CD8-positive, alpha-beta memory T cell (primary cell): Measurements from ENCODE around the gene INKA2. TPM values are rescaled to one million over a fixed set of nuclear protein-coding genes. Genes with fewer than 3 reads are reported as not detected.
A peak's percentile ranks its signal among the peaks of the same experiment; 100 is the strongest.

Experiments
- CTCF ChIA-PET: fragments of 350-600 bp; sonication (Branson Sonifier 250); formaldehyde crosslinking; loops from one replicate; lab custom pipeline; 2021; ENCODE audit warnings: antibody characterized with exemption; lab: Charles Lee
- POLR2A ChIA-PET: fragments of 350-600 bp; sonication (Branson Sonifier 250); formaldehyde crosslinking; loops from one replicate; lab custom pipeline; 2021; ENCODE audit warnings: antibody characterized with exemption; lab: Charles Lee
- DNase-seq, 5 donors: peaks; one replicate each; pipeline versions ENCODE4 v3.0.0 to v3.0.0-alpha.2; 2020 to 2022; ENCODE audit warnings: mixed read lengths in 1 of 5
- H3K27ac ChIP-seq: one replicate; pipeline ENCODE4 v1.7.0; 2013; ENCODE audit warnings: low read depth, mild to moderate bottlenecking, low read length, moderate library complexity
- H3K27me3 ChIP-seq: 2 replicates; pipeline ENCODE4 v1.7.0; 2013; ENCODE audit warnings: low read length, mild to moderate bottlenecking; ENCODE audit not compliant: insufficient read depth, poor library complexity, severe bottlenecking
- H3K36me3 ChIP-seq: 2 replicates; pipeline ENCODE4 v1.7.0; 2013; ENCODE audit warnings: mild to moderate bottlenecking, low read length, moderate library complexity; ENCODE audit not compliant: insufficient read depth
- H3K4me1 ChIP-seq: 2 replicates; pipeline ENCODE4 v1.7.0; 2013; ENCODE audit warnings: mild to moderate bottlenecking, low read length, moderate library complexity; ENCODE audit not compliant: insufficient read depth
- H3K4me3 ChIP-seq: 2 replicates; pipeline ENCODE4 v1.7.0; 2013; ENCODE audit warnings: mild to moderate bottlenecking, low read length
- H3K9me3 ChIP-seq: 2 replicates; pipeline ENCODE4 v1.7.0; 2013; ENCODE audit warnings: mild to moderate bottlenecking, low read length
- H3K27ac Mint-ChIP-seq, 8 donors: one replicate each; pipeline ENCODE4 v1.8.0; 2020 to 2021; ENCODE audit warnings: mixed read lengths in 8 of 8, mild to moderate bottlenecking in 6 of 8, inconsistent platforms in 3 of 8, moderate library complexity in 3 of 8
- H3K27me3 Mint-ChIP-seq, 2 donors: one replicate each; pipeline ENCODE4 v1.8.0; 2020 to 2021; ENCODE audit warnings: mixed read lengths in 2 of 2, mild to moderate bottlenecking in 1 of 2, moderate library complexity in 1 of 2
- H3K36me3 Mint-ChIP-seq, 3 donors: one replicate each; pipeline ENCODE4 v1.8.0; 2020 to 2021; ENCODE audit warnings: mixed read lengths in 3 of 3, inconsistent platforms in 1 of 3, mild to moderate bottlenecking in 1 of 3
- H3K4me1 Mint-ChIP-seq, 3 donors: one replicate each; pipeline ENCODE4 v1.8.0; 2020 to 2021; ENCODE audit warnings: mixed read lengths in 3 of 3, inconsistent platforms in 1 of 3, mild to moderate bottlenecking in 1 of 3
- H3K4me3 Mint-ChIP-seq, 7 donors: one replicate each; pipeline ENCODE4 v1.8.0; 2020 to 2021; ENCODE audit warnings: mixed read lengths in 7 of 7, mild to moderate bottlenecking in 6 of 7, moderate library complexity in 4 of 7, inconsistent platforms in 2 of 7
- H3K9me3 Mint-ChIP-seq, 5 donors: one replicate each; pipeline ENCODE4 v1.8.0; 2020 to 2022; ENCODE audit warnings: mixed read lengths in 5 of 5, mild to moderate bottlenecking in 3 of 5, moderate library complexity in 2 of 5, inconsistent platforms in 1 of 5
- polyA plus RNA-seq: library from polyadenylated mRNA; unstranded; fragments of 300-500 nt; fragmentation: Illumina TruSeq; gene quantifications from one replicate; pipeline ENCODE4 v1.2.3, GENCODE V29; 2021
- total RNA-seq, 2 experiments: library from RNA; stranded (reverse); gene quantifications; one replicate each; pipeline ENCODE4 v1.2.3, GENCODE V29; 2021

The INKA2 gene
- total and polyA plus RNA-seq, 3 experiments from 2014 or later: 1.8 to 3.8 TPM; not detected in 1

- H3K9me3 Mint-ChIP-seq: no peaks in the 10 kb centered on the region
- H3K4me3 Mint-ChIP-seq: no peak overlapping the region
- H3K36me3 ChIP-seq: no peaks in the 10 kb centered on the region
- peak overlapping the region in 1 of 8 donors; percentile 68 for H3K27ac Mint-ChIP-seq
- peaks cover 5 to 8% (median 5%) of the 10 kb centered on the region in 3 donors for H3K4me1 Mint-ChIP-seq
- H3K9me3 ChIP-seq: no peaks in the 10 kb centered on the region
- POLR2A ChIA-PET: no interaction called here
- DNase-seq: no peak
- H3K27me3 Mint-ChIP-seq: peaks cover 3% of the 10 kb centered on the region in 2 donors
- peaks cover 2% of the 10 kb centered on the region for H3K4me1 ChIP-seq
- no peaks in the 10 kb centered on the region for H3K36me3 Mint-ChIP-seq
- H3K27ac ChIP-seq: no peak overlapping the region
- CTCF ChIA-PET: interaction anchor here (1.2 to 4.8 kb wide), 2 partner anchors 11 to 242 kb away, joined by 3 to 19 read pairs; partner anchors contain the start of gene INKA2
- no peaks in the 10 kb centered on the region for H3K27me3 ChIP-seq
- no peak overlapping the region for H3K4me3 ChIP-seq
Measured at GRCh38 chr1:111749628-111750027, 10.4 kb upstream of the INKA2 start.

GRCh38 chr1:111747947-111748346, 8.8 kb upstream of the INKA2 start:
- Mint-ChIP-seq H3K27me3 (peaks cover 3% of the 10 kb centered on the region in 2 donors), H3K27ac (peak overlapping the region in 2 of 8 donors; percentile 14 to 15), H3K4me1 (no peaks in the 10 kb centered on the region), H3K36me3 (no peaks in the 10 kb centered on the region), H3K9me3 (no peaks in the 10 kb centered on the region), H3K4me3 (no peak overlapping the region)
- no peak overlapping the region for H3K27ac ChIP-seq
- H3K4me3 ChIP-seq: no peak overlapping the region
- ChIA-PET POLR2A (interaction anchor here (1.0 kb wide), 1 partner anchor 240 kb away, joined by 3 read pairs; no protein-coding TSS in a partner anchor), CTCF (interaction anchor here (0.8 to 4.8 kb wide), 10 partner anchors 8 to 525 kb away, joined by 3 to 19 read pairs (median 4); partner anchors contain the start of genes DDX20 and INKA2)
- H3K4me1 ChIP-seq: no peaks in the 10 kb centered on the region
- no peaks in the 10 kb centered on the region for H3K9me3 ChIP-seq
- no peak for DNase-seq
- H3K27me3 ChIP-seq: no peaks in the 10 kb centered on the region
- no peaks in the 10 kb centered on the region for H3K36me3 ChIP-seq

- H3K9me3 Mint-ChIP-seq: no peaks in the 10 kb centered on the region
- H3K27me3 ChIP-seq: no peaks in the 10 kb centered on the region
- no peaks in the 10 kb centered on the region for H3K4me1 ChIP-seq
- no peaks in the 10 kb centered on the region for H3K36me3 ChIP-seq
- H3K4me1 Mint-ChIP-seq: no peaks in the 10 kb centered on the region
- H3K4me3 ChIP-seq: no peak overlapping the region
- H3K27ac Mint-ChIP-seq: peak overlapping the region in 1 of 8 donors; percentile 14
- H3K27me3 Mint-ChIP-seq: peaks cover 3% of the 10 kb centered on the region in 2 donors
- ChIA-PET POLR2A (interaction anchor here (1.0 kb wide), 1 partner anchor 239 kb away, joined by 3 read pairs; no protein-coding TSS in a partner anchor), CTCF (interaction anchor here (0.8 to 4.8 kb wide), 11 partner anchors 8 to 524 kb away, joined by 3 to 19 read pairs (median 4); partner anchors contain the start of genes DDX20 and INKA2)
- no peak overlapping the region for H3K27ac ChIP-seq
- H3K36me3 Mint-ChIP-seq: no peaks in the 10 kb centered on the region
- peak; percentile 23 to 57 (median 39) for DNase-seq
- no peaks in the 10 kb centered on the region for H3K9me3 ChIP-seq
- no peak overlapping the region for H3K4me3 Mint-ChIP-seq
Measured at GRCh38 chr1:111747282-111747734, 8.1 kb upstream of the INKA2 start.

GRCh38 chr1:111746614-111746999, 7.4 kb upstream of the INKA2 start:
- ChIA-PET CTCF (interaction anchor here (1.1 to 4.8 kb wide), 9 partner anchors 8 to 265 kb away, joined by 3 to 19 read pairs (median 4); partner anchors contain the start of genes DDX20 and INKA2), POLR2A (interaction anchor here (1.0 kb wide), 1 partner anchor 239 kb away, joined by 3 read pairs; no protein-coding TSS in a partner anchor)
- Histone ChIP-seq H3K36me3 (no peaks in the 10 kb centered on the region), H3K27ac (no peak overlapping the region), H3K4me3 (no peak overlapping the region), H3K9me3 (no peaks in the 10 kb centered on the region), H3K27me3 (no peaks in the 10 kb centered on the region), H3K4me1 (no peaks in the 10 kb centered on the region)
- Mint-ChIP-seq H3K9me3 (no peaks in the 10 kb centered on the region), H3K4me3 (no peak overlapping the region), H3K27ac (peak overlapping the region in 1 of 8 donors; percentile 33), H3K36me3 (no peaks in the 10 kb centered on the region), H3K27me3 (peaks cover 3% of the 10 kb centered on the region in 2 donors), H3K4me1 (no peaks in the 10 kb centered on the region)
- no peak for DNase-seq

- ChIA-PET POLR2A (no interaction called here), CTCF (interaction anchor here (1.2 to 3.0 kb wide), 4 partner anchors 24 to 234 kb away, joined by 3 to 18 read pairs (median 4); no protein-coding TSS in a partner anchor)
- peak overlapping the region in 1 of 8 donors; percentile 82 for H3K27ac Mint-ChIP-seq
- Histone ChIP-seq H3K4me1 (no peaks in the 10 kb centered on the region), H3K27ac (no peak overlapping the region), H3K27me3 (peaks cover 4% of the 10 kb centered on the region), H3K36me3 (no peaks in the 10 kb centered on the region), H3K4me3 (no peak overlapping the region), H3K9me3 (no peaks in the 10 kb centered on the region)
- no peaks in the 10 kb centered on the region for H3K36me3 Mint-ChIP-seq
- no peak for DNase-seq
- H3K4me1 Mint-ChIP-seq: peaks cover 0 to 2% (median under 1%) of the 10 kb centered on the region in 3 donors
- H3K9me3 Mint-ChIP-seq: no peaks in the 10 kb centered on the region
- H3K27me3 Mint-ChIP-seq: peaks cover 6 to 7% of the 10 kb centered on the region in 2 donors
- no peak overlapping the region for H3K4me3 Mint-ChIP-seq
Measured at GRCh38 chr1:111745675-111746613, 6.7 kb upstream of the INKA2 start.

- Histone ChIP-seq H3K4me1 (peaks cover 11% of the 10 kb centered on the region), H3K9me3 (no peaks in the 10 kb centered on the region), H3K4me3 (no peak overlapping the region), H3K27ac (no peak overlapping the region), H3K36me3 (no peaks in the 10 kb centered on the region), H3K27me3 (peaks cover 10% of the 10 kb centered on the region)
- ChIA-PET CTCF (interaction anchor here (1.0 to 2.1 kb wide), 5 partner anchors 9 to 236 kb away, joined by 3 to 7 read pairs (median 6); no protein-coding TSS in a partner anchor), POLR2A (no interaction called here)
- H3K27me3 Mint-ChIP-seq: peaks cover 13 to 18% of the 10 kb centered on the region in 2 donors
- DNase-seq: no peak
- H3K4me3 Mint-ChIP-seq: no peak overlapping the region
- no peaks in the 10 kb centered on the region for H3K9me3 Mint-ChIP-seq
- H3K27ac Mint-ChIP-seq: peak overlapping the region in 1 of 8 donors; percentile 80
- peaks cover 5 to 14% (median 8%) of the 10 kb centered on the region in 3 donors for H3K4me1 Mint-ChIP-seq
- H3K36me3 Mint-ChIP-seq: peaks cover 0 to 3% (median 0%) of the 10 kb centered on the region in 3 donors
Measured at GRCh38 chr1:111743679-111744101, 4.5 kb upstream of the INKA2 start.

GRCh38 chr1:111742938-111743549, 3.8 kb upstream of the INKA2 start:
- Mint-ChIP-seq H3K36me3 (peaks cover 0 to 4% (median 0%) of the 10 kb centered on the region in 3 donors), H3K4me3 (no peak overlapping the region), H3K27me3 (peaks cover 14 to 19% of the 10 kb centered on the region in 2 donors), H3K9me3 (no peaks in the 10 kb centered on the region), H3K4me1 (peaks cover 9 to 19% (median 9%) of the 10 kb centered on the region in 3 donors), H3K27ac (no peak overlapping the region)
- no peak for DNase-seq
- ChIA-PET POLR2A (no interaction called here), CTCF (interaction anchor here (1.0 to 2.1 kb wide), 5 partner anchors 8 to 235 kb away, joined by 3 to 7 read pairs (median 3); no protein-coding TSS in a partner anchor)
- no peak overlapping the region for H3K27ac ChIP-seq
- H3K4me3 ChIP-seq: no peak overlapping the region
- no peaks in the 10 kb centered on the region for H3K9me3 ChIP-seq
- no peaks in the 10 kb centered on the region for H3K36me3 ChIP-seq
- H3K4me1 ChIP-seq: peaks cover 17% of the 10 kb centered on the region
- peaks cover 13% of the 10 kb centered on the region for H3K27me3 ChIP-seq
